GM19025 (cell line): ENCODE data around the gene KCNQ1.

Experiments used
- ATAC-seq: cut with Tn5 transposase; IDR thresholded peaks from one replicate; pipeline ENCODE4 v1.9.1; 2021; ENCODE audit warnings: mild to moderate bottlenecking, low read depth, moderate library complexity; ENCODE audit not compliant: unreplicated experiment

KCNQ1 gene

DNA sequence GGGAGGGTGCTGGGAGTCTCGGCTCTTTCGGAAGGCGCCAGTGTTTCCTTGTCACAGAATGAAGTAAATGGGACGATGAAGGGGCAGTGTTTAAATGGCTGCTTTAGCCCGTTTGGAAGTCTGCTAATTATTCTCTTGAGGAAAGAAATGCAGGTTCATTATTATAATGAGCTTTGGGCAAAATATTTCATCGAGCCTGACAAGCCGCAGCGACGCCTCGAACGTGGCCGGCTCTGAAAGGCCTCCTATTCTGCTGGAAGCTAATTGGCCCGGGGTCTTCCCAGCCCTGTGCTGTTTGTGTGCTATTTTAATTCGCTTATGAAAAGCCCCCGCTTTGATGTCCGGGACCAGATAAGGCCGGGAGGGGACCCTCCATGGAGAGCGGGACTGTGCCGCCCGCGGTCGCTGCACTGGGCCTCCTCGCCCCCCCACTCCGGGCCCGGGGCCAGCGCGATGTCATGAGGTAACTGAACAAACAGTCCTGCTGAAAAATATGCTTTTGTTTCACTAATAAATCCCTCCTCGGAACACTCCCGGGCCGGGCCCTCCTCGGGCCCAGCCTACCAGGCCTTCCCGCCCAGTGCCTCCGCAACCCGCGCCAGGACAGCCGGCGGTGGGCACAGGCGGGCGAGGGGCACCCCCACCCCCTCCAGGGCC is 362.3 kb downstream of the KCNQ1 start:
- no peak for ATAC-seq

DNA sequence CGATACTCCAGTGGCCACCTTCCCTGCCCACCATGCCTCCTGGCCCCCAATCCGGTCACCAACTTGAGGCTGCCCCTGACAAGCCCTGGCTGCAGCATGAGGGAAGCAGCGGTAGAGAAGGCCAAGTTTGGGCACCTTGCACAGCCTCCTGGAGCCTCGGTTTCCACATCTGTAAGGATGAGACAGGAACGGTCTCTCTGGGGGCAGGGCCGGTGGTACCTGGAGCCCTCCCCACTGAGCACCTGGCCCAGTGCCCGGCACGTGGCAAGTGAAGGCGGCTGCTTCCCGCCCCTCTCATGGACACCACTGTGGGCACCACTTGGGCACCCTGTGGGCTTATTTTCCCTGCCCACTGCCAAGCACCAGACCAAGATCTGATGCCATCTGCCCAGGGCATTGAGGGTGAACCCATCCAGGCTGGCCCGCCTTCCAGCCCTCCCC is 363.0 kb downstream of the KCNQ1 start:
- ATAC-seq, result no peak

DNA sequence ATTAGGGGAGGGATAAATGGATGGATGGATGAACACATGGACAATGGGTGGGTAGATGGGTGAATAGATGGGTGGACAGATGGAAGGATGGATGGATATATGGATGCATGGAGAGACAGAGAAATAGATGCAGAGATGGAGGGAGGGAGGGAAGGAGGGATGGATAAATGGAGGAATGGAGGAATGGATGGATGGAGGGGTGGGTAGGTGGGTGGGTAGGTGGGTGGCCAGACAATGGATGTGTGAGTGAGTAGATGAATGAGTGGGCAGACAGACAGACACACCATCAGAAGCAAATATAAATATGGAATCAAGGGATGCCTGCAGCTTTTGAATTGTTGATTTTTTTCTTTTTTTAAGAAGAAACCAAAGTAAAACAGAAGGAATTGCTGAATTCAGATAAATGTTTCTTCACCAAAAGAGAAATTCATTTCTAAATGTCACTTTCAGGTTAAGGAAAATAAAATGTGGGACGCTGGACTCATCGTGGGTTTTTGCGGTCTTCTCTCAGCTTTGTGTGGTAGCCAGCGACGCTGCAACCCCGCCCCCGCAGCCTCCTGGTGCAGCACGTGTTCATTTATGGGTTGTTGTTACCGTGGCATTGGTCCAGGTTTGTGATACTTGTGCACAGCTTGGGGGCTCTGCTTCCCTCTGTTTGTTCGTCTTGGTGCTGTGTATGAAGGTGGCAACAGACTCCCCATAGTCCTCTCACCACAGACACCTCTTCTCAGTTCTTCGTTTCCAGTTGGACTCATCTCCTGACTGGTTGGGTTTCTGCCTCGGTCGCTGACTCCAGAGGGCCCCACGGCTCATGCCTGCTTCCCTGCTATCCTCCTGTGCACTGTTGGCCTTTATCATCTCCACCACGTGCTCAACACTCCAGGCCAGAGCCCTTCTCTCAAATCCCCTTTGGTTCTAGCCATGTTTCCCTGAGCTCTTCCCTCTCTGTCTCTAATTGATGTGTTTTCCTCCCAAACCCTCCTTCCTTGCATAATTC is 364.3 kb downstream of the KCNQ1 start:
- no peak for ATAC-seq

- no peak for ATAC-seq
These were observed 365.0 kb downstream of the KCNQ1 start for GRCh38 chr11:2809854-2810253.

- ATAC-seq, result no peak
These were observed 365.8 kb downstream of the KCNQ1 start for GRCh38 chr11:2810411-2811205.

DNA sequence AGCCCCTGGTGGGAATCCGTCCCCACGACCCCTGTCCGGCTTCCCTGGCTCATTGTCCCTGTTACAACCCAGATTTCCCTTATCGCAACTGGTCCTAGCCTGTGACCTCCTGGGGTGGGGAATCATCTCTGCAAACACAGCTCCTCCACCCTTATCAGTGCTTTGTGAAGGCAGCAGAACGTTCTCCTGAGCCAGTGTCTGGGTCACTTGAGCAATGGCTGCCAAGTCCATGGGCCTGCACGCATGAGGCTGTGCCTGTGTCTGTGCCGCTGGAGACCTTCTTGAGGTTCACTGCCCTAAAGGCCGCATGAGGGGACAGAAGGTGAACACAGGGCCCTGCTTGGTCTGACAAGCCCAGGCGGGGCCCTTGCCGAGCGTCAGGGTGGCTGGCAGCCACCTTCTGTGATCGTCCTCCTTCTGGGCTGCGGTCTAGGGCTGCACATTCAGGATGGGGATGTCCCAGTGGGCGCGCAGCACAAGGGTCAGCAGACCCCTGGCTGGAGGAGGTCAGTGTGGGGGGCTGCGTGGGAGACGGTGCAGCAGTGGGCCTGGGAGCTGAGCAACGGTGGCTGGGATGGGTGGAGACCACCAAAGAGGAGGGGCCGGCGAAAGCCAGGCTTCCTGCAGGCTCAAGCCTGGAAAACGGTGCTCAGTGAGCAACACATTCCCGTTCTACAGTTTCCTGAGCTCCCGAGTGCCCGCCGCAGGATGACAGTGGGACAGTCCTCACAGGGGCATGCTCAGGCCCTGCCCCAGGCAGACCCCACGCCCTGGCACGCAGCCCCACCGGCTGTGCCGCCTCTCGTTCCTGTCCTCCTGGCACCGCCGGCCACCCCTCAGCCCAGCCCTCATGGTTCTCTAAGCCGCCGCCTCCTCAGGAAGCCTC is 366.6 kb downstream of the KCNQ1 start:
- no peak for ATAC-seq

- no peak for ATAC-seq
These were observed 367.7 kb downstream of the KCNQ1 start for GRCh38 chr11:2812371-2812991.

DNA sequence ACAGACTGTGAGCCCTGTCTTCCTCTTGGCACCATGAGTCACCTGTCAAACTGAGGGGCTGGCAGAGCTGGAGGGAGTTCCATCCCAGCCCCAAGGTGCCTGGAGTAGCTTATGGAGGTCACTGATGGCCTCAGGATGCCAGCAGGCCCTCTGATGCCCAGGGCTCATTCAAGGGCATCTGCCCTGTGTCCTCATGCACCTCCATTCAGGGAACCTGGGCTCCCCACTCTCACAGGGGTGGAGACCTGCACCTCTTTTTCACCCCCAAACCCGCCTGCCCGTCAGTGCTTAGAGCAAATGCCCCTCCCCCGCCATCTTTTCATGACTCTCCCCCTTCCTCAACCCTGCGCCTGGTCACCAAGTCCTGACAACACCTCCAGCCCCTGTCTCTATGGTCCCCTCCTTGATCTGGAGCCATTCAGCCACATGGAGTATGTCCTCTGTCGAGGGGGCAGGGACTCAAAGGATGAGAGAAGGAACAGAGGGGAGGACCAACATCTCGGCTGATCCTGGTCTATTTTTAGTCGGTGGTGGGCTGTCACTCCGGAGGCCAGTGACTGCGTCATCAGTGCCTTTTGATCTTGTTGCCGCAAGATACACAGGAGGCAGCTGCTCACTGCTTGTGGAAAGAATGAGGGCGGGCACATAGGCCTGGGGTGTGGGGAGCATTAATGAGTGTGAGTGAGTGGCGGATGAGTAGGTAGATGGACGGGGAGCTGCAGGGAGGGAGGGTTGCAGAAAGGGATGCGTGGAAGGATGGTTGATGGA is 368.5 kb downstream of the KCNQ1 start:
- no peak for ATAC-seq

DNA sequence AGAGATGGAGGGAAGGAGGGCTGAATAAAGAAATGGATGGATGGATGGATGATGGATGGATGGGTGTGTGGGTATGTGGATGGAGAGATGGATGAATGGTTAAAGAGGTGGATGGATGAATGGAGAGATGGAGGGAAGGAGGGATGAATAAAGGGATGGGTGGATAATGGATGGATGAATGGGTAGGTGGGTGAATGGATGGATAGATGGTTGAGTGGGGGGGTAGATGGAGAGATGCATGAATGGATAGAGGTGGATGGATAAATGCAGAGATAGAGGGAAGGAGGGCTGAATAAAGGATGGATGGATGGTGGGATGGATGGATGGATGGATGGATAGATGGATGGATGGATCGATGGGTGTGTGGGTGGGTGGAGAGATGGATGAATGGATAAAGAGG is 369.2 kb downstream of the KCNQ1 start:
- ATAC-seq, result no peak

DNA sequence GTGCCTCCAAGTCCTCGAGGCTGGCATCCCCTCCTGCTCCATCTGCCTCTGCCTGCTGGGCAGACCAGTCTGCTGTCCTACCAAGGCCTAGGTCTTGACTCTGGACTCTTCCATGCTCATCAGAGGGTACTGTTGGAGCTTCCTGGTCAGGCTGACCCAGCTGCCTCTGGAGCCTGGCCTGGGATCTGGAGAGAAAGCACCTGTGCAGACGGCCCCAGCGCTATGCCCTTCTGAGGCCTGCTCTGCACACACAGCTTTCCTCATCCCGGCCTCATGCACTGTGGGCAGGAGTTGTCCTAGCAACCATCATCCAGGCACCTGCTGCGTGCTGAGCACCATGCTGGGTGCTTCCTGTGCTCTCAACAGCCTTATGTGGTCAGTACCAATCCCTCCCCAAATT is 369.9 kb downstream of the KCNQ1 start:
- no peak for ATAC-seq

DNA sequence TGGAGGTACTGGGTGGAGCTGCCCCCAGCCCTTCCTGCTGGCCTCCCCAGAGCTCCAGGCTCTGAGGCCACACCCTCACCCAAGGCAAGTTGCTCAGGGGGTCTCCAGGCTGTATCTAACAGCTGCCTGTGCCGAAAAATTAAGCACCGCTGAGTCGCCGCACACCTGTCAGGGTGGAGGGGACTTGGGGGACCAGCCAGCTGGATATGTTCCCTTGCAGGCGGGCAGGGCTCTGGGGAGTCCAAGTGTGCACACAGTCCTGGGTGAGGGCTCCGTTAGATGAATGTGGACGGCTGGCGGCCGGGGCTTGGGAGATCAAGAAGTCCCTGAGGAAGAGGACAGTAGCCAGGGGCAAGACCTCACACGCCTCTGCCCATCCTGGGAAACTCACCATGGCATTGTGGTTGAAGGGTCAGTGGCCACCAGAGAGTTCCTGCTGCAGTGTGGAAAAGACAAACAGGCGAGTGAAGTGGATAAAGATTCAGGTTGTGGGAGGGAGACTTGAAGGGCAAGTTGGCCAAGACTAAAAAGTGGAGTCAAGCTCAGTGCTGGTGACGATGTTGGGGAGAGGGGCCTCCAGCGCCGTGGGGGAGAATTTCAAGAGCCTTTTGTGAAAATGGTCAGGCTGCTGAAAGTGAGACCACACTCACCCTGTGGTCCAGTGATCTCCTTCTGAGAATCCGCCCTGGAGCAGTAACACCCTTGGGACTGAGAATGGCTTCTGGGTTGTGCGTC is 371.1 kb downstream of the KCNQ1 start:
- ATAC-seq, result no peak

DNA sequence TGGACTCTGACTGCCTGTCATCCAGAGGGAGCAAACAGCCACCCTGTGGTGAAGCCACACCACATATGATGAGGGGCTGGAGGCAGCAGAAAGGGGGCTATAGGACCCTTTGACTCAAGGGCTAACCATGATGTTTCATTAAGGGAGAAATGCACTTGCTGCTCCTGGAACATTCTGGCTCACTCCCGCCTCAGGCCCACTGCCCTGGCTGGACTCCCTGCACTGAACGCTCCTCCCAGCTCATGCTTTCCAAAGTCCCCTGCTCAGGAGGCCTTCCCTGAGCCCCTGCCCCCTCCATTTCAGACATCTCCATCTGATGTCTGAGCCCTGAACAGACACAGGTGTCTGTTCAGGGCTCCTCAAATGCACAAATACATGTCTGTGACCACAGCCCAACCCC is 371.7 kb downstream of the KCNQ1 start:
- no peak for ATAC-seq

GRCh38 chr11:2816941-2817421 is 372.2 kb downstream of the KCNQ1 start:
- no peak for ATAC-seq

DNA sequence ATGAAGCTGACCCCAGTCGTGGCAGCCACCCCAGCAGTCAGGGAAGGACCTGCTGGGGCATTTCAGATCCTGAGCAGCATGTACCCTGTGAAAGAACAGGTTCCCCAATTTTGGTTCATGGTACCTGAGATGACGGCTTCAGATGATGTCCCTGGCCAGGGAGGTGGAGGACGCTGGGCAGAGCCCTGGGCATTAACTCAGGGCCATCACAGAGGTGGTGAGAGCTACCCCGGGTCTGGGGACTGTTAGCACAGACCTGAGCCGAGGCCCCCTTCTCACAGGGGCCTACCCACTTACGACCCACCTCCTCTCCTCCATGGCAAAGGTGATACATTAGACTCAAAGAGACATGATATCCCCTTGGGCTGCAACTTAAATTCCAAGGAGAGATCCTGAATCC is 372.6 kb downstream of the KCNQ1 start:
- no peak for ATAC-seq

DNA sequence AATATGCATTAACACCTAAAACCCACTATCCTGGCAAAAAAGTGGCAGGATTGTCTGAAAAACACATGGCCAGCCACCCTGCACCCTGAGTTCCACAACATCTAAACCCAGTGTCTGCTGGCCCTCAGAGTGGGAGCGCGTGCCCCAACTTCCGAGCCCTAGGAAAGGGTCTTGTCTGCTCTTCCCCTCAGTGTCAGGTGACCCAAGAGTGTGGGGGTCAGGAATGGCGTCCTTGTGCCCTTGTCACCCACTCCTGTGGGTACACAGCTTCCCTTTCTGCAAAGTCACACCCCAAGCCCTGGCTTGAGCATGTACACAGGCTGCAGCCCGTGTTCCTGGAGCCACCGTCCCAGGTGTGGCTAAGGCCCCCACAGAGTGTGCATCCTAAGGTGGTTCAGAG is 373.2 kb downstream of the KCNQ1 start:
- ATAC-seq, result no peak

DNA sequence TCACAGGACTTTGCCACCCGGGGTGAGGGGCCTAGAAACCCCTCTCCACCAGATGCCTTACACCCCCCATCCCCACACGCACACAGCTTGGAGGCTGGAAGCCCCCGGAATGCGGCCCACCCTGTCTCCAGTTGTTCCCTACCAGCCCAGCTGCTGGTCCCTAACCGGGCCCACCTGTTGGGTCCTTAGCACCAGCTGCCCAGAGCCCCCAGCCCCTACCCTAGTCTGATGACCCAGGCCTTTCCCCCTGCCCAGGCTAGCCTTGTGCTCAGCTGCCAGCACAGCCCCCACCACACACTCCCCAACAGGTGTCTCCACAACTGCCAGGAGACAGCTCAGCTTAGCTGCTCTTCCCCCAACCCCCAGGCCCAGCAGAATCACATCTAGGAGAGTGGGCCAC is 373.7 kb downstream of the KCNQ1 start:
- no peak for ATAC-seq

- no peak for ATAC-seq
These were observed 374.5 kb downstream of the KCNQ1 start for GRCh38 chr11:2819316-2819715.

DNA sequence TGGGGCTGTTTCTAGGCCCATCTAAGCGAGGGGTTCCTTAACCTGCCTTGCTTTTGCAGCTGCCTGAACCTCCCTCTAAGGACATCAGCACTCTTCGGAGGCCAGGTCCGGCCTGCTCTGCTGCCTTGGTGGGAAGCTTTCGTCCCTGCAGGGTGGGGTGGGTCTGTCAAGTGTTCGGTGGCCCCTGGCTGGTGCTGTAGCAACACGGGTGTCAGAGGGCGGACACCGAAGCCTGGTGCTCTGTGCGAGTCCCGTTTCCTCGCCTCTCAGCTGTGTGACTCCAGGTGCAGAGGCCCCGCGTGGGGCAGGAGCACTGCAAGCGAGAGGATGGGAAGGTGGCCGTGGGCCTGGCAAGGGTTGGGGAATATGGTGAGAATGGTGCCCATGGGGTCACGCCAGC is 376.2 kb downstream of the KCNQ1 start:
- ATAC-seq, result no peak
